NCI-H146 (cell line): ENCODE results near the gene GRK3.

Experiments used
- DNase-seq: peaks from one replicate; lab custom pipeline; 2025; lab: John Stamatoyannopoulos, UW

GRK3 gene

DNA sequence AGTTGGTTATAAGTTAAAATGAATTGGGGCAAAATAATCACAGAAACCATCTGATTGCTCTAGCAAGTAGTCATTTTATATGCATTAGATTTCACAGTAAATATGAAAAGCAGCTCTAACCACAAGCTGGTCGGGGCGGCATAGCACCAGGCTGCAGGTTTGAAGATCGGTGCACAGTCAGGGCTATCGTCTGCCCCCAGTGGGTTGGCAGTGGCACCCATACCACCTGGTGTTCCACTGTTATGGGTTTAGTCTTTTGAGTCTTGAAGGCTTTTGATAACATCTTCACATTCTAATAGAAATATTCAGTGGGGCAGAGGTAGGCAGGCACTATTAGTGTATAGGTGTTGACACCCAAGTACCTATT, 62.1 kb downstream of the GRK3 start:
- no peak for DNase-seq

DNA sequence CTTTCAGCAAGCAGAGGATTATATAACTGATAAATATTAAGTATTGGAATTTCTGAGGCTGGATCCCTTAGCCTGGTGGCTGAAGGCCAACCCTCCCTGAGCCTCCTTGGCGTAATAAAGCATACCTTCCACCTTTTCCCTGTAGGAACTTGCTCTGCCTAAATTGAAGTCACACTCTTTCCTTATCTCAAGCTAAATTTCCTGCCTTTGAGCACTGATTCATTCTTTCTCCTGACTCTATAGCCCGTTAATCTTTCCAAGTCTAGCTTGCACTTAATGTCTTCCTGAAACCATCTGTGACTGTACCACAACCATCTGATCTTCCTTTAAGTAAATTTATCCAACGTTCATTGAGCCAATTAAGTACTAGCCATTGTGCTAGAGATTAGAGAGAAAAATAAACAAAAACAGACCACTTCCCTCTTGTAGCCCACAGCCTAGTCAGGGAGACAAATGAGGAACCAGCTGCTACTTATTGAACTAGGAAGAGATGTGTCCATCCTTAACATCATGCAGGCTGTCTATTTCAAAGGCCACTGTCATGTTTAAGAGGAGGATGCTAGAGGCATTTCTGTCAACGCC, 62.9 kb downstream of the GRK3 start:
- peak; percentile 24 for DNase-seq

DNA sequence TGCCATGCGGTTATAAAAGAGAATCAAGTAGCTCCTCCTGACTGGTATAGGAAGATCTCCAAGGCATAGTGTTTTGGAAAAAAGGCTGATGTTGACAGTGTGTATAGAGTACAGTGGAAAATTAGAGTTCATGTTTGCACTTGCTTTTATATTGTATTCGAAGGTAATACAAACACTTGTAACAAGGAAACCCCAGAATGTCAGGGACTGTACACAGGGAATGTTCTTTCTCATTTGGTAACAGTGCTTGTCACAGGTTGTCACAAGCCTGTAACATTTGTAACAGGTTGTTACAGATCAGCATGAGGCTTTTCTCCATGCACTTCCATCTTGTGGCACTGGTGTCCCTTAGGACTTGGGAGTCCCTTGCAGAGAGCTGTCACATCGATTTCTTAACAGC, 64.0 kb downstream of the GRK3 start:
- peak; percentile 47 for DNase-seq

DNA sequence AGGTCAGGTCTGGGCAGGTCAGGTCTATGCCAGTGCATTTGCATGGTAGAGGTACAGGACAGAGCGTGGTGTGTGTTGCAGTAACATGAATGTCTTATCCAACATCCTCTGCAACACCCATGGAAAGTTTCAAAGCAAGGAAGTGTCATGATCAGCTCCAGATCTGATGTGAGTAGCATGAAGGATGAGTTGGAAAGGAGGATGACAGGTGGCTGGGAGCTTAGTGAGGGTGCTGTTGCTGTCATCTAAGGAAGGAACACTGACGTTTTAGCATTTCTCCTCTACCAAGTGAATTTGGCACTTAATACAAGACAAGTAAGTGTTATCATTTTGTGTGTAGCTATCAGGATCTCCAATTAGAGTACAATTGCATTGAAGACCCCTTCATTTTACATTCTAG, 65.1 kb downstream of the GRK3 start:
- DNase-seq: no peak

DNA sequence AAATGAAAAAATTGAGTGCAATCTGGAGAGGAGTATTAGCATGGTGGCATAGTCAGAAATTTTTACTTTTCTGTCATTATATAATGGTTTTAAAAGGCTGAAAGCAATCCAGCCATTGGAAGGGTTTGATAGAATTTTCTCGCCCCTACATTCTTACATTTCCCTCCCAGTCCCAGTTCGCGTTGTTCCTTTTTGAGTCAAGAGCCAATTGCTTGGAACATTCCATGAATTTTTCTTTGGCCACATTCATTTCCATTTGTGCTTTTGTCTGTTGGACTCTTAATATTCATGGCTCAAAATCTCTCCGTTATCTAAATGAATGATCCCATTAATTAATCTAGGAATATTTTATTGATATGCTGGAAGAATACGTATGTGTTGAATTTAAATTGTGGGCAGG, 66.0 kb downstream of the GRK3 start:
- DNase-seq: no peak

DNA sequence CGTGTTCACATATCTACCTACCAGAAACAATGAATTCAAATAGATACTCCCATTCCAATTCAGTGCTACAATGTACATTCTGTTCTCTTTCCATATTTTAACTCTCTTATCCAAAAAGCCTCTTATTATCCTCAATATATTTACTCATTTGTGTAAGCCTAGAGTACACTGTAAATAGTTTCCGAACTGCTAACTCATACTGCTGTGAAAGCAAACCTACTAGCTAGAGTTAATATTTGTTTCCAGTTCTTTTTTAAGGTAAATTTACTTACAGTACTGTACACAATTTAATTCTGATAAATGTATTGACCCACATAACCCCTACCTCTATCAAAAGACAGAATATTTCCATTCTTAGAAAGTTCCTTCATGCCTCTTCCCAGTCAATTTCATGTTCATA, 71.8 kb downstream of the GRK3 start:
- no peak for DNase-seq

DNA sequence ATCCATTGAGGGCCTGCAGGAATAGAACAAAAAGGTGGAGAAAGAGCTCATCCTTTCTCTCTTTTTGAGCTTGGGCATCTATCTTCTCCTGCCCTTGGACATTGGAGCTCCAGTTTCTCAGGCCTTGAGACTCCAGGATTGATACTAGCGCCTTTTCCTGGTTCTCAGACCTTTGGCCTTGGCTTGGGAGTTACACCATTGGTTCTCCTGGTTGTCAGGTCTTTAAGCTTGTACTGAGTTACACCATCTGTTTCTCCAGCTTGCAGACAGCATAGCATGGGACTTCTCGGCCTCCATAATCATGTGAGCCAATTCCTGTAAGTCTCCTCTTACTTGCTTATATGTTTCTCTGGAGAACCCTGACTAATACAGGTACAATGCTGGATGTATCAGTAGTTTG, 72.6 kb downstream of the GRK3 start:
- DNase-seq: no peak

DNA sequence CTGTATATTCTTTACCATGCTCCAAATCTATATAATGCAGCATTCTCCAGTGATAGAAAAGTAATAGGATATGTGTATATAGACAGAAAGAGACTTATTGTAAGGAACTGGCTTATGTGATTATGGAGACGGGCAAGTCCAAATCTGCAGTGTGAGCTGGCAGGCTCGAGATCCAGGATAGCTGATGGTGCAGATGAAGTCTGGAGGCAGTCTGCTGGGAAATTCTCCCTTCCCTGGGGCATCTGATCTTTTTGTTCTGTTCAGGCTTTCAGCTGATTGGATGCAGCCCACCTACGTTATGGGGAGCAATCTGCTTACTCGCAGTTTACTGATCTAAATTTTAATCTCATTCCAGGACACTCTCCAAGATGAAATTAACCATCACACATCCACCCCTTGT, 73.2 kb downstream of the GRK3 start:
- no peak for DNase-seq

DNA sequence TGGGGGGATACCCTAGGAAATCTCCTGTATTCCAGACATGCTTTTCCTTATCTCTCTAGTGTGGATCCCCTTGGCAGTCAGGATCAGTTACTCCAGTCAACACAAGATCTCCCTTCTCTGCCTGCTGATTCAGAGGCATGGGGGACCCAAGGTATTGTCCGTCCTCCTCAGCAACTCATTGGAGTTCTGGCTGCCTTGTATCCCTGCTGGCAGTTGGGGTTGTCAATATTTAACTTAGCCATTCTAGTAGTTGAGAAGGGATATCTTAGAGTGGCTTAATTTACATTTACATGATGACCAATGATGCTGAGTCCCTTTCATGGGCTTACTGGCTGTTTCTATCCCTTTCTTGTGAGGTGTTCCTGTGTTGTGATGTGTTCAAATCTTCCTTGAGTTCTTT, 74.2 kb downstream of the GRK3 start:
- DNase-seq: no peak

DNA sequence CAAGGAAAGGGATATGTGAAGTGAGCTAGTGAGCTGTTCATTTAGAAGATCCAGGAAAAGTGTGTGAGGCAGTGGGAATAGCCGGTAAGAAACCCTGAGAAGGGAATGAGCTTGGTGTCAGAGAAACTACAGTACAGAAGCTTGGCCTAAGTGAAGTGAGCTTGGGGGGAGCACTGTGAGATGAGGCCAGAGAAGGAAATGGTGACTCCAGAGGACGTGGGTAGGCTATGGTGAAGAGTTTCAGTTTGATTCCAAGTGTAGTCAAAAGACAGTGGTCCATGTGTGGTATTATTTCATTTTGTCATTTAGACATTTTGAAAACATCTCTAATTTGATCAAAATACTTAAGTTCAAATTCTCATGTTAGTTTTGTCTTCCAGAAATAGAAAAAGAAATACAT, 77.2 kb downstream of the GRK3 start:
- DNase-seq: no peak

DNA sequence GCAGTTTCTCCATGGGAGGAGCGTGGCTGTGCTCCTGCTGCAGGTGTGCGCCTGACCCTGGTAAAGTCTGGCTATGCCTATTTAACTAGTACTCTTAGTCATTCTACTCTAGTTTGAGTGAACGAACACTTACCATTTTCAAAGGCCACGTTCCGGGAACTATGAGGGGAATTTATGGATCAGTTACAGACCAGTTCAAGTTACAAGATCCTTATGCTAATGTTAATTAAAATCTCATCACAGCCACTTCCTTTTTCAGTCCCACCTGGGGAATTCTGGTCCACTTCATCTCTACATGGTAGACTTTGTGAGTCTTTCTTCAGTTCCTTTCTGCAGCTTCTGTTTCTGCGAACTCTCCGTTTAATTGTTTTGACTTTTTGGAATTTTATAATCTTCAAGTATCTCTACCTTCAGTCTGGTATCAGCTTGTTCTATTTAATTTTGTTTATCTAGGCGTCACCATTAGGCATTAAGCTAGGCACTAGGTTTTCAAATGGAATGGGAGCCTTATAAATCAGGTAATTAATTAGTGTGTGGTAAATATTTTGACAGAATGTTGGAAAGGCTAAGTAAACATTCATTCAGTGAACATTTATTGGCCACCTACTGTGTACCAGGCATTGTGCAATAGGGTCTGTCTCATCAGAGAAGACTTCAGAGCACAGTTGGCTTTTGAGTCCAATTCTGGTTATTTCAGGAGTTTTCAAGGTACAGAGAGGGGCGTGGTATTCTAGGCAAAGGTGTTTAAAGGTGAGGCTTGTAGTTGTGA, 78.9 kb downstream of the GRK3 start:
- DNase-seq: peak; percentile 12

DNA sequence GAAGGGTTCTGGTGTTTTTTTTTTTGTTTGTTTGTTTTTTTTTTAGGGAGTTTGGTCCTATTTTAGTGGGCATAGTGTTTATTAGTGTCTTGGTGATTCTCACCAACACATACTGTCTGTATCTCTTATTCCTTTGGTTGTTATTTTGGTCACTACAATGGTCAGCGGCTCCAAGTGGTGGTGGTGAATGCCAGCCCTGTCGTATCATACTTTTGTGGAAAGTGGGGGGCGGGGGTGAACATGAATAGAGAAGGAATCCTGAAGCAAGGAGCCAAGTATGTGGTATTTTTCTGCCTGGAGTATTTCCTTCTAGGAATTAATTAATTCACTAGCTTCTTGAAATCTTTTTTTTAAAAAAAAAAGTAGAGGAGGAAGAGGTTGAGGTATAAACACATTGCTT, 79.6 kb downstream of the GRK3 start:
- DNase-seq: no peak

DNA sequence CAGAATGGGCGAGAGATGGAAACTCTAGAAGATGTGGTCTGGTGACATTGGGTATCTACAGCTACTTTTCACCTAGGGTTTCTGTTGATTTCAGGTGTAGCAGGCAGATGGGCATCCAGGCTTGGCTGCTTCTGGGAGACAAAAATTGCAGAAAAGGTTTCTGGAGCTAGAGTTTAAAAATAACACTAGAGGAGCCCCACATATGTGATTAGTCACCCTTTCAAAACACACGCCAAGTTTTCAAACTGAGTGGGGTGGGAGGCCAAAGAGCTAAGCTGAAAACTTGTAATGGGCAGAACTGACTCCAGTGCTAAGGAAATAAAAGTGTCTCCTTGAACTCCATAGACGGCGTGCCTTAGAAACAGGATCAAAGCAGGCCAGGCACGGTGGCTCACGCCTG, 80.8 kb downstream of the GRK3 start:
- no peak for DNase-seq

DNA sequence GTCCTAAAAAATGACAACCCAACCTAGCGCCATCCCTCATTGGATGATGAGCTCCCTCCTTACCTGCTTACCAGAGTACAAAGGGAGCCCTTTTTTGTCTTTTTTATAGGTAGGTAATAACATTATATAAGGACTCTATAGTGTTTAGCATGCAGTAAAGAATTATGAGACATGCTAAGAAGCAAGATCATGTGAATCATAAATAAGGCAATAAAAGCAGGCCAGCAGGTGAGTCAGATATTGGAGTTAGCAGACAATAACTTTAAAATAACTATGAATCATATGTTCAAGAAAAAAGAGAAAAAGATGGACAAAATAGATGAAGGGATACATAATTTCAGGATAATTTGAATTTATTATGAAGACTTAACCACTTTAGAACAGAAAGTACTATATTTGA, 81.5 kb downstream of the GRK3 start:
- no peak for DNase-seq

DNA sequence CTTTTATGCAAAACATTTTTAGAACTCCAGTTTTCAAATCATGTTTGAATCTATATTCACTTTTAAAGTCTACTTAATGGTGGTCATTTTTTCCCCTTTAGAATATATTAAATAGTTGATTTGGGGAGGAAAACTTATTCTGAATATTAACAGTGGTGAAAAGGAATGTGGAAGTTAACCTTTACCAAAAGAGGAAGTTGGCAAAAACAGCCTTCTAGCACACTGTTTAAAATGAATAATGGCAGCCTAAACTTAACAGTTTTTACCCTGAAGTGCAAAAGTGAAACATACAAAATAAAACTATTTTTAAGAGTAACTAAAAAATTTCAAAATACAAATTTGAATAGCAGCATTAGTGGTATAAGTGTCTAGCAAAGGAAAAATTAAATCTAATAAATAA, 86.4 kb downstream of the GRK3 start:
- DNase-seq: no peak

DNA sequence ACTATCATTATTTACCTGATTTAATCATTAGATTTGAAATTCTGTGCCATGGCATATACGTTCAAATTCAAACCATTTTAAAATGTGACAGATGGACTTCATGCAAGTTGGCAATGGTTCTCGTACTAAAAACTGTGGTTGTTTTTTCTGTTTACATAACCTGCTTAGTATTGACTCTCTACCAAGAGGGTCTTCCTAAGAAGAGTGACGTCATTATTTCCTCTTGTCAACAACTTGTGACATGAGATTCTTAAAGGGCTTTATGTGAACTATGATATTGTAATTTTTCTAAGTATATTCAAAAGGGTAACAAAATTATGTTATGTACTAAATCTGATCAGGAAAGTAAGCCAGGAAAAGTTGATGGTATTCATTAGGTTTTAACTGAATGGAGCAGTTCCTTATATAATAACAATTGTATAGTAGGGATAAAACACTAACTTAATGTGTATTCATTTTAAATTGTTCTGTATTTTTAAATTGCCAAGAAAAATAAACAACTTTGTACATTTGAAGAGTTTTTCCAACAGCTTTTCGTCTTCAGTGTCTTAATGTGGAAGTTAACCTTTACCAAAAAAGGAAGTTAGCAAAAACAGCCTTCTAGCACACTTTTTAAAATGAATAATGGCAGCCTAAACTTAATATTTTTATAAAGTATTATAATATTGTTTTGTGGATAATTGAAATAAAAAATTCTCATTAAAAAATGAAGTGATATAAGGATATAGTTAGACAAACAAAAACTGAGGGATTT, 87.0 kb downstream of the GRK3 start:
- DNase-seq: no peak

DNA sequence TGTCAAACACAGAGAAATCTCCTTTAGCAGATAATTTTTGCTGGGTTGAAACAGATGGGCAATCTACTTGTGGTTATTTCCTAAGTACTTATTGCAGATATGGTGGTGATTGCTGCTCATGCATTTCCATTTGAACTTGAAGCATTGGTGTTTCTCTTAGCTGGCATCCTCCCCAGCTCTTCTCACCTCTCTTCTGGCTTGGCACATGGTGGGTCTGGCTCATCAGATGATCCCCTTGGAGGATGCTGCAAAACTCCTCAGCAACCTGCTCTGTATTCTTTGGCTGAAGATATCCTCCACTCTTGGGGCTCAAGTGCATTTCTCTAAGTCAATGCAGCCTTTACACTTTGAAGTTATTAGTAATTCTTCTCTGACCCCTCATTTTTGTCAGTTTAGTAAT, 90.2 kb downstream of the GRK3 start:
- DNase-seq: no peak

DNA sequence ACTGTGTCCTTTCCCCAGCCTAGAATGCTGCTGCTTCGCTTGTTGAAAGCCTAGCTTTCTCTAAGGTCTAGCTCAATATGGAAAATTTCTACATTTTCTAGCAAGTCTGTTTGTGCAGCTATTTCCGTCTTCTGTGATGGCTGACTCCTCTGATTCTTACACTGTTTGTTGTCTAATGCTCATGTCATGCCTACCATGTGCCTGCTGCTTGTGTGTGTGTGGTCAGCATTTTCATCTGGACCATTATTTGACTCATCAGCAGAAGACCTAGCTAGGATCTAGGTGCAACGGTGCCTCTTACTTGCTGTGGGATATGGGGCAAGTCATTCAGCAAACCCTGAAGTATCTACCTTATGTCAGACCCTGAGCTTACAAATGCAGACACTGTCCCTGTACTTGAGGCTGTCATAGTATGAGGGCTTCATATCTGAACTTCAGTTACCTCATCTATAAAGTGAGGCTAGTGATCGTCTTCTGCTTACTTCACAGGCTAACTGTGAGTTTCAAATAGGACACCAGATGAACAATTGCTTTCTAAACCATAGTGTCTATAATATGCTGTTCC, 91.0 kb downstream of the GRK3 start:
- no peak for DNase-seq

DNA sequence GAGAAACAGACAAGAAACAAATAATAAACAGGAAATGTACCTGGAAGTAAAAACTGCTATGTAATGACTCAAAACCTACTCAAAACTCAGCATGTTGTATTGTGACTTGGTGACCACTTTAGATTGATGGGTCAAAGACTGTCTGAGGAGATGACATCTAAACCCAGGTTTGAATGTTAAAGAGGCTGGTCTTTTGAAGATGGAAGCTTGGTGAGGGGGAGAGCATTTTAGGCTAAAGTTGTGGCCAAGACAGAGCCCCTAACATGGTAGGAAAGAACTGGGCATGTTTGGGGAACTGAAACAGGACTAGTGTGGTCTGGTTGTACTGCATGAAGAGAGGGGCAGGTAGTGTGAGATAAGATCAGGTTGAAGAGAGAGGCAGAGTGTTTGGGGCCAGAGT, 92.2 kb downstream of the GRK3 start:
- no peak for DNase-seq

DNA sequence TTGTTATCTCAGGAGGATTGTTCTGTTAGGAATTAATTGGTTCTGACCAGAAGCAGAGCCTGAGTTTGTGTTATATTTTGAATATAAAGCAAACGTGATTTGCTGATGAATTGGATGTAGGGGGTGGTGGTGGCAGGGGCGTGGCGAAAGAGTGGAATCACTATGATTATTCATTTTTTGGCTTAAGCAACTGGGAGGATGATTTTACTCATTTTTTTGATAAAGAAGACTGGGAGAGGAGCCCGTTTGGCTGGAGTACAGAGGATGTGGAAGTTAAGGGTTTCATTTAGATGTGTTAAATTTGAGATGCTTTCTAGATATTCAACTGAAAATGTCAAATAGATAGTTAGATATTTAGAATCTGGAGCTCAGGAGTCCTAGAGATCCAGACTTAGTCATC, 94.2 kb downstream of the GRK3 start:
- no peak for DNase-seq

DNA sequence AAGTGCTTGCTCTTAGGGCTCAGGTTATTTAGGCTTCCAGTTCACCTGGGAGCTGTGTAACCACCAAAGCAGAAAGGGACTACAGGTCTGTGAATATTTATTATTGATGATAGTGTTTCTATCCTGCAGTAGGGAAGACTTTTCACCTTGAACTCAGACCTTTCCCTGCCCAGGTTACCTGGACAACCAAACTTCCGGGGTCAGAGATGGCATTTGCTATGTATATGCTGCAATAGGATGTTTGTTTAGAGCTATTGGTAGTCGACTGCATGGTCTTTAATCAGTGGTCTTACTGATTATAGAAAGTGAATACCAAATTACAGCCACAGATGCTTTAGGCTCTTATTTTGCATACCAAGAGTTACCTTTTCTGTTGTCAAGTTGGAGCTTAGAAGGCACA, 94.9 kb downstream of the GRK3 start:
- DNase-seq: no peak

DNA sequence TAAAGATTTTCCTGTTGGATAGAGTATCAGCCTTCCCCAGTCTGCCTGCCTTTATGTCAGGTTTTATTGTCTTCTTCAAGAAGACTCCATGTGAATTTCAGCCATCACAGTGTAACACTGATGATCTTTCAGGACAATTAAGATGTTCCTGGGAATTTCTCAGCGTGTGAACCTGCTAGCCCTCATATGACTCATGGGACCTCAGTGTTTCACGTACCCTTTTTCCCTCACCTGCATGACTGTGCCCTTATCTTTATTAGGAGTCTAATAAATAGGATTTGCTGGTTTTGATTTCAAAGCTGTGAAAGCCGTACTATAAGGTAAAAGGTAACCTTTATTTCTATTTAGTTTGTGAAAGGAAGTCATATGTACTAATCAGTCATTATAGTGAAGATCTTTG, 95.9 kb downstream of the GRK3 start:
- DNase-seq: no peak

DNA sequence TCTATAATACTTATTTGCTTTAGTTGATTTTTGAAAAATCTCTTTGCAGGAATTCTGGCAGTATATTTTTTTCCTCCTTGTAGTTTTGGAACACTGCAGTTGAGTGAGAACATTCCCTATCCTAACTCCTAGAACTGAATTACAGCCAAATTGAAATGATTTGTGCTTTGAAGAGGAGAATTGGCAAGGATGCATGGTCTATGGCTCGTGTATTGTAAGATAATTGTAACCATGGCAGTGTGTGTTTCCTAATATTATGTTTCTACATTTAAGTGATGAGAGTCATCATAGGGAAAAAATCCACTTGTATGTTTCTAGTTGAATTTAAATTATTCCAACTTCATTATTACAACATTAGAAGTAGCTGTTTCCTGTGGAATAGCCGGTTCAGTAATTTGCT, 96.6 kb downstream of the GRK3 start:
- no peak for DNase-seq
